ENCODE data around the gene IQGAP3. TPM values are rescaled to one million over a fixed set of nuclear protein-coding genes. Genes with fewer than 3 reads are reported as not detected.

IQGAP3 gene
- total RNA-seq, 2 donors from 2014 or later: 13.6 to 22.5 TPM

DNA sequence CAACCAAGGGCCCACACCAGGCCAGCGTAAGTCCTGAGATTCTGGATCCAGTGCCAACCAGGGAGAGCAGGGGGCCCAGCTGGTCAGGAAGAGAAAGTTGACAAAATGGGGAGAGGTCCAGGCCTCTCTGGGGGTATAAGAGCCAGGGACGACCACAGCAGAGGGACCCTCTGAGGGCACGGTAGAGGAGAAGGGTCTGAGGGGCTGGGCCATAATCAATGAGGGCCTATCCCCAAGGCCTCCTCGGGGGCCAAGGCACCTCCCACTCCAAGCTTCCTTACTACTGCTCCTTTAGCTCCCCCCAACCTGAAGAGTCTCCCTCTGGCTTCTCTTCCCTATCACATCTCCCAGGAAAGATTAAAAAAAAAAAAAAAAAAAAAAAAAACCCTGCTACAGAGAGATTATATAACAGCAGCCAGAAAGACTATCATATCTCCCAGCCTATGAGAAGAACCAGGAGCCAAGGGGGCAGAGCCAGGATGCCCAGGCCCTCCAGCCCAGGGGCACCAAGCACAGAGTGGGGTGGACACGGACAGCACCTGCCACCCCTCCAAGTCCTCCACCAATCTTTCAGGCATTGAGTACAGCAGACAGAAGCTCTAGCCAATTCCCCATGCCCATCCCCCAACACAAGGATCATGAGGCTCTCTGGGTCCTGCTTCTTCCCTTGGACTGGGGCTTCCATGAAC is 74.5 kb downstream of the IQGAP3 start:
- ATAC-seq (replicated peaks in 1 of 2) (no peak), DNase-seq (no peak)
- Mint-ChIP-seq H3K27me3 (ENCODE audit: low read depth) (no peaks in the 10 kb centered on the region), H3K4me1 (ENCODE audit: low read depth) (peaks cover 75% of the 10 kb centered on the region), H3K36me3 (ENCODE audit: insufficient read depth in 2 of 2) (peaks cover 8% of the 10 kb centered on the region in 2 donors), H3K4me3 (peak overlapping the region; percentile 80 to 91), H3K9me3 (no peaks in the 10 kb centered on the region), H3K27ac (peak overlapping the region; percentile 26)

- no peaks in the 10 kb centered on the region for H3K27me3 Mint-ChIP-seq (ENCODE audit: low read depth)
- H3K36me3 Mint-ChIP-seq (ENCODE audit: insufficient read depth in 2 of 2): peaks cover 8% of the 10 kb centered on the region in 2 donors
- no peak for DNase-seq
- no peak overlapping the region for H3K27ac Mint-ChIP-seq
- H3K4me1 Mint-ChIP-seq (ENCODE audit: low read depth): peaks cover 75% of the 10 kb centered on the region
- H3K4me3 Mint-ChIP-seq: peak overlapping the region; percentile 80 to 91
- H3K9me3 Mint-ChIP-seq: no peaks in the 10 kb centered on the region
- no peak for ATAC-seq (replicated peaks in 1 of 2)
Measured at GRCh38 chr1:156497078-156497742, 75.2 kb downstream of the IQGAP3 start.

DNA sequence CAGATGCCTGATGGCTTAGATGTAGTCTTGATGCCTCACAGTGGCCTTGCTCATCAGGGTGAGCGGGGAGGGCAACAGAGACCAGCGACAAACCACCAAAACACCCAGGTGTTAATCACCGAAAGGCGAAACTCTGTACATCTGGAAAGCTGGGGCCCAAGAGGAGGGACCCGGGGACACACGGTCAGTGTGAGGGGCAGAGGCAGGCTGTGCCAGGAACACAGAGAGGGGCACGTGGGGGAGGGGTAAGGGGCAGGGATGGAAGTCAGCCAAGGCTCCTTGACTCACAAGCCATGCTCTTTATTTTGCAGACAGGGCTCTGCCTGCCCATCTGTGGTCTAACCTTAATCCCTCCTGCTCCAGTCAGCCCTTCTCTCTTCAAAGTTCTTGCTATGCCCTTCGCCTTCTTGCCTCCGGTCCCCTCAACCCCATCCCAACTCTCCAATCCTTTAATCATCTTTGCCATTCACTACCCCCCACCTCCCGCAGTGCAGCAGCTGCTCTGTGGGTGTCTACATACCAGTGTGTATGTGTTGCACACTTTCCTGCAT is 76.1 kb downstream of the IQGAP3 start:
- ATAC-seq (replicated peaks in 1 of 2) (no peak), DNase-seq (peak in 1 of 2 donors; percentile 50)
- Mint-ChIP-seq H3K4me1 (ENCODE audit: low read depth) (peaks cover 76% of the 10 kb centered on the region), H3K27me3 (ENCODE audit: low read depth) (no peaks in the 10 kb centered on the region), H3K27ac (peak overlapping the region; percentile 49), H3K9me3 (no peaks in the 10 kb centered on the region), H3K36me3 (ENCODE audit: insufficient read depth in 2 of 2) (peaks cover 8% of the 10 kb centered on the region in 2 donors), H3K4me3 (peak overlapping the region; percentile 80 to 91)

DNA sequence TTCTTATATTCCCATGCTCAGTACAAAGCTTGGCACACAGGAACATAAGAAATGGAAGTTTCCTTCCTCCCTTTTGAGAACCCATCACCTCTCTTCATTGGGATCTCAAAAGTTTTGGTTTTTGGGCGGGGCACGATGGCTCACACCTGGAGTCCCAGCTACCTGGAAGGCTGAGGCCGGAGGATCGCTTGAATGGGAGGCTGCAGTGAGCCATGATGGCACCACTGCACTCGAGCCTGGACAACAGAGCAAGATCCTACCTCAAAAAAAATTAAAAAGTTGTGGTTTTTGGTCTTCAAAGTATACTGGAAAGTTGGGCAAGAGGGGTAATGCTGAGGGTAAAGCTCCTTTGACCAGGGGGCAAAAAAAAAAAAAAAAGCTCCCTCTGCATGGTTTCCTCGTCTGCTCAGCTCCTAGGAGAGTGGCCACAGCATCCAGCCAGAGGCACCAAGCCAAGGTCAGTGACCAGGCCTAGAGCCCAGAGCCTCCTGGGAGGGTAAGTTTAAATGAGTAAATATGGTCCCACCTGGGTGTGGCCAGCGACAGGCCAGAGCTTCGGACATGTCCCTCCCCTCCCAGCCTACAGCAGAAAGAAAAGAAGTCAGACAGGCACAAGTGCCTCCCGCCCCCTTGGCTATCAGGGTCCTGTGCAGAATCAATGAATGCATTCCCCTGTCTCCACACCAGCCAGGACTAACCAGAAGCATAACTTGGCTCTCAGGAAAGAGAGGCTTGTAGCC is 76.8 kb downstream of the IQGAP3 start:
- Mint-ChIP-seq H3K4me1 (ENCODE audit: low read depth) (peaks cover 83% of the 10 kb centered on the region), H3K27me3 (ENCODE audit: low read depth) (no peaks in the 10 kb centered on the region), H3K36me3 (ENCODE audit: insufficient read depth in 2 of 2) (peaks cover 7 to 8% of the 10 kb centered on the region in 2 donors), H3K27ac (peak overlapping the region; percentile 68), H3K9me3 (no peaks in the 10 kb centered on the region), H3K4me3 (peak overlapping the region; percentile 80 to 91)
- ATAC-seq (replicated peaks in 1 of 2): no peak
- DNase-seq: no peak

GRCh38 chr1:156494309-156494895 is 78.0 kb downstream of the IQGAP3 start:
- DNase-seq: no peak
- H3K4me3 Mint-ChIP-seq: no peak overlapping the region
- no peaks in the 10 kb centered on the region for H3K27me3 Mint-ChIP-seq (ENCODE audit: low read depth)
- H3K27ac Mint-ChIP-seq: peak overlapping the region; percentile 26
- H3K4me1 Mint-ChIP-seq (ENCODE audit: low read depth): peaks cover 95% of the 10 kb centered on the region
- no peaks in the 10 kb centered on the region for H3K9me3 Mint-ChIP-seq
- ATAC-seq (replicated peaks in 1 of 2): no peak
- peaks cover 5 to 8% of the 10 kb centered on the region in 2 donors for H3K36me3 Mint-ChIP-seq (ENCODE audit: insufficient read depth in 2 of 2)

- H3K4me3 Mint-ChIP-seq: peak overlapping the region; percentile 37 to 46
Measured at GRCh38 chr1:156493742-156494141, 78.6 kb downstream of the IQGAP3 start.

DNA sequence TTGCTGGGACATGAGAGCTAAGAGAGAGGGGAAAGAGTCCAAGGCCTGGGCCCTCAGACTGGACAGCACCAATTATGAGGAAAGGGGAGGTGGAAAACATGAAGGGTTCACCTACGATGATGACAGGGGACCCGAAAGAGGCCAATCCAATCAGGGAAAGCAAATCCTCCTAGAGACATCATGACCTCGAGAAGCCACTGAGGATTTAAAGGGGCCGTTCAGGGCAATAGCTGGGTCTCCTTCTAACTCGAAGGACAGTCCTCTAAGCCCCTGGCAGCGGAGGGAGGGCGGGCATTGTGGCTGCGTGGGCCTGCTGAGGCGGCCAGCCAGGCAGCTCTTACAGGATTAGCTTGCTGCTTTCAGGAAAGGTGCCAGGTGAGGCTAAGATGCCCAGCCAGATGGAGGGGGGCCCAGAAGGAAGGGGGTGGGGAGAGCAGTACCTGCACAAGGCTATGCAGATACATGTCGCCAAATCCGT is 79.2 kb downstream of the IQGAP3 start:
- peaks cover 5 to 8% of the 10 kb centered on the region in 2 donors for H3K36me3 Mint-ChIP-seq (ENCODE audit: insufficient read depth in 2 of 2)
- DNase-seq (no peak), ATAC-seq (replicated peaks in 1 of 2) (no peak)
- H3K27ac Mint-ChIP-seq: peak overlapping the region; percentile 72
- H3K4me3 Mint-ChIP-seq: peak overlapping the region; percentile 70 to 73
- no peaks in the 10 kb centered on the region for H3K27me3 Mint-ChIP-seq (ENCODE audit: low read depth)
- H3K9me3 Mint-ChIP-seq: no peaks in the 10 kb centered on the region
- H3K4me1 Mint-ChIP-seq (ENCODE audit: low read depth): peaks cover 96% of the 10 kb centered on the region

More at GRCh38 chr1:156493742-156494141, 78.6 kb downstream of the IQGAP3 start:
- ATAC-seq (replicated peaks in 1 of 2) (no peak), DNase-seq (no peak)
- Mint-ChIP-seq H3K36me3 (ENCODE audit: insufficient read depth in 2 of 2) (peaks cover 5 to 8% of the 10 kb centered on the region in 2 donors), H3K9me3 (no peaks in the 10 kb centered on the region), H3K27ac (peak overlapping the region; percentile 26), H3K4me1 (ENCODE audit: low read depth) (peaks cover 96% of the 10 kb centered on the region), H3K27me3 (ENCODE audit: low read depth) (no peaks in the 10 kb centered on the region)

- no peaks in the 10 kb centered on the region for H3K27me3 Mint-ChIP-seq (ENCODE audit: low read depth)
- DNase-seq: no peak
- peaks cover 5 to 10% of the 10 kb centered on the region in 2 donors for H3K36me3 Mint-ChIP-seq (ENCODE audit: insufficient read depth in 2 of 2)
- peak overlapping the region; percentile 70 to 73 for H3K4me3 Mint-ChIP-seq
- no peaks in the 10 kb centered on the region for H3K9me3 Mint-ChIP-seq
- no peak for ATAC-seq (replicated peaks in 1 of 2)
- peaks cover 96% of the 10 kb centered on the region for H3K4me1 Mint-ChIP-seq (ENCODE audit: low read depth)
- H3K27ac Mint-ChIP-seq: peak overlapping the region; percentile 72
Measured at GRCh38 chr1:156492591-156493080, 79.7 kb downstream of the IQGAP3 start.

DNA sequence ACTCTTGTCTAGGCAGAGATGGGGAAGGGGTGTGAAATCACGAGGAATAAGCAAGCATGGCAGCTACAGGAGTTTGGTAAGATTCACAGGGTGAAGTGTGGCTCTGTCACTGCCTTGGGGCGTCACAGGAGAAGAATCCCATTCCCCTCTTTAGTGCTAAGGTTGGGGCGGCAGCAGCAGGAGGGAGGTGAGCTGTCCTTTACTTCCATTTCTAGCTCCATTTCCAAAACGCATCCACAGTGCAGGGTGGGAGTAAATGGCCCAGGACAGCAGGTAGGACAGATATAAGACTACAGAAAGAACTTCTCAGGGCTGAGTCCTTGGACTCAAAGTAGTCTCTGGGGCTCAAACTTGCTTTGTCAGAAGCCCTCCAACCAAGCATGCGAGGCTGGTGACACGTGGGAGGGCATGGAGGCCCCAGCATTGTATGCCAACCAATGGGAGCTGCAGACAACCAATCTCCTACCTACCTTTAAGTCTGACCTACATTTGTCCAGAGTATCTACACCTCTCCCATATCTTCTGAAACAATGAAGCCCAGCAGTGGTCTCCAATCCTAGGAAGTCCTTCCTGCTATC is 80.3 kb downstream of the IQGAP3 start:
- DNase-seq (no peak), ATAC-seq (replicated peaks in 1 of 2) (no peak)
- Mint-ChIP-seq H3K9me3 (no peaks in the 10 kb centered on the region), H3K36me3 (ENCODE audit: insufficient read depth in 2 of 2) (peaks cover 5 to 10% of the 10 kb centered on the region in 2 donors), H3K27me3 (ENCODE audit: low read depth) (no peaks in the 10 kb centered on the region), H3K4me3 (peak overlapping the region; percentile 70 to 73), H3K27ac (peak overlapping the region; percentile 72), H3K4me1 (ENCODE audit: low read depth) (peaks cover 96% of the 10 kb centered on the region)

- DNase-seq (no peak), ATAC-seq (replicated peaks in 1 of 2) (no peak)
- Mint-ChIP-seq H3K4me3 (peak overlapping the region; percentile 69 to 81), H3K27ac (no peak overlapping the region), H3K27me3 (ENCODE audit: low read depth) (no peaks in the 10 kb centered on the region), H3K4me1 (ENCODE audit: low read depth) (peaks cover 96% of the 10 kb centered on the region), H3K9me3 (peaks cover 0 to 1% of the 10 kb centered on the region in 2 donors), H3K36me3 (ENCODE audit: insufficient read depth in 2 of 2) (peaks cover 3 to 12% of the 10 kb centered on the region in 2 donors)
Measured at GRCh38 chr1:156491151-156491949, 81.0 kb downstream of the IQGAP3 start.

DNA sequence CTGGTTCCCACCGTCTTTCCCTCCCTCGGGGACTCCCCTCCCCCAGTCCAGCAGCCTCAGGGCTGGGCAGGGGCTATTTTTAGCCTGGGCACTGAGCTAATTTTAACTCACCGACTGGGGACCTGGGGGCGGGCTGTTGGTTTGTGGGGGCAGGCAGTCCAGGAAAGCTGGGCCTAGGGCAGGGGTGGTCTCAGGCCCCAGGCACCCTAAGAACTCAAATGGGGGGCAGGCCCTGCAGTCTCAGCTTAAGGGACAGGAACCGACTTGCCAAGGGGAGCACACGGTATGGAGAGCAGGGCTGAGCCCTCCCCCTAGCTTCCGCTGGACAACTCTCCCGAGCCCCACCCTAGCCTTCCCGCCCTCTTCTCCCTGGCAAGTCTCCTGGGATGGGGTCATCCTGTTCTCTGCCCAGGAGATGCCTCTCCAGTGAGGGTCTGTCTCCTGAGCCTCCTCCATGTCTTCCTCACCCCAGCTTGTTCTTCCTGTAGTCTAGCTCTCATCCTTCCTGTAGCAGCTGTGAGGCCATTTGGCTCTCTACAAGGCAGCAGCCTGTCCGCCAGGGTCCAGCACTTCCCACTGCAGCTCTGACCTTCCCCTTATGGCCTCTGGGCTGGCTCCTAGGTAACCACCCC is 81.8 kb downstream of the IQGAP3 start:
- peaks cover 0 to 2% of the 10 kb centered on the region in 2 donors for H3K9me3 Mint-ChIP-seq
- peak overlapping the region; percentile 2 for H3K27ac Mint-ChIP-seq
- ATAC-seq (replicated peaks in 1 of 2) (no peak), DNase-seq (no peak)
- H3K27me3 Mint-ChIP-seq (ENCODE audit: low read depth): no peaks in the 10 kb centered on the region
- H3K4me1 Mint-ChIP-seq (ENCODE audit: low read depth): peaks cover 94% of the 10 kb centered on the region
- peaks cover 4 to 9% of the 10 kb centered on the region in 2 donors for H3K36me3 Mint-ChIP-seq (ENCODE audit: insufficient read depth in 2 of 2)
- peak overlapping the region; percentile 81 to 85 for H3K4me3 Mint-ChIP-seq
